OCI-LY1 (cell line): ENCODE results near the gene NOTCH2.
A peak's percentile ranks its signal among the peaks of the same experiment; 100 is the strongest.

Experiments
- H2AFZ ChIP-seq: fragments of 200-600 bp; sonication (generic), shearing (Covaris generic); 2 replicates; pipeline ENCODE4 v1.6.0; 2014; ENCODE audit warnings: antibody characterized with exemption, mild to moderate bottlenecking, low read length
- H3F3A ChIP-seq: fragments of 200-600 bp; sonication (generic), shearing (Covaris generic); 2 replicates; pipeline ENCODE4 v1.6.0; 2014; ENCODE audit warnings: mild to moderate bottlenecking, antibody characterized with exemption, low read length, moderate library complexity; ENCODE audit not compliant: insufficient read depth
- H3K27ac ChIP-seq: fragments of 200-600 bp; sonication (generic); 2 replicates; pipeline ENCODE4 v1.5.1; 2014; ENCODE audit warnings: low read length, mixed run types, mild to moderate bottlenecking, low read depth; ENCODE audit not compliant: poor library complexity, severe bottlenecking
- H3K27me3 ChIP-seq: fragments of 200-600 bp; sonication (generic); 2 replicates; pipeline ENCODE4 v1.6.0; 2014; ENCODE audit warnings: antibody characterized with exemption, mild to moderate bottlenecking, low read length, moderate library complexity; ENCODE audit not compliant: insufficient read depth
- H3K36me3 ChIP-seq: fragments of 200-600 bp; sonication (generic); 2 replicates; pipeline ENCODE4 v1.6.1; 2014; ENCODE audit warnings: mild to moderate bottlenecking, antibody characterized with exemption, low read length, moderate library complexity, mixed read lengths; ENCODE audit not compliant: insufficient read depth
- H3K4me1 ChIP-seq: fragments of 200-600 bp; sonication (generic); 2 replicates; pipeline ENCODE4 v1.5.1; 2014; ENCODE audit warnings: mild to moderate bottlenecking, low read length, moderate library complexity; ENCODE audit not compliant: insufficient read depth, severe bottlenecking
- H3K4me2 ChIP-seq: fragments of 200-600 bp; sonication (generic), shearing (Covaris generic); 2 replicates; pipeline ENCODE4 v1.6.1; 2014; ENCODE audit warnings: low read length
- H3K4me3 ChIP-seq: fragments of 200-600 bp; sonication (generic); 2 replicates; pipeline ENCODE4 v1.5.1; 2014; ENCODE audit warnings: low read length, low read depth, mild to moderate bottlenecking, mixed read lengths; ENCODE audit not compliant: poor library complexity, severe bottlenecking
- H3K79me2 ChIP-seq: fragments of 200-600 bp; shearing (Covaris generic); 2 replicates; pipeline ENCODE4 v1.6.1; 2016; ENCODE audit warnings: mixed run types, low read length, mixed read lengths; ENCODE audit not compliant: insufficient read depth
- H3K9ac ChIP-seq: fragments of 200-600 bp; sonication (generic), shearing (Covaris generic); 2 replicates; pipeline ENCODE4 v1.6.1; 2014; ENCODE audit warnings: mild to moderate bottlenecking, low read length, mixed read lengths
- H3K9me2 ChIP-seq: fragments of 200-600 bp; sonication (generic), shearing (Covaris generic); 2 replicates; pipeline ENCODE4 v1.6.1; 2014; ENCODE audit warnings: low read depth, mild to moderate bottlenecking, low read length, mixed read lengths
- H3K9me3 ChIP-seq: fragments of 200-600 bp; shearing (Covaris generic); 2 replicates; pipeline ENCODE4 v1.6.1; 2014; ENCODE audit warnings: low read length, mixed read lengths
- H4K20me1 ChIP-seq: fragments of 200-600 bp; sonication (generic), shearing (Covaris generic); 2 replicates; pipeline ENCODE4 v1.6.0; 2016; ENCODE audit warnings: mild to moderate bottlenecking, low read length; ENCODE audit not compliant: insufficient read depth
- CTCF ChIP-seq: fragments of 200-600 bp; sonication (generic), shearing (Covaris generic); IDR thresholded peaks from 2 replicates; pipeline ENCODE4 v1.5.1; 2017; ENCODE audit warnings: mild to moderate bottlenecking, antibody characterized with exemption, low read length, moderate library complexity, mixed read lengths
- EZH2 ChIP-seq: fragments of 200-600 bp; sonication (generic), shearing (Covaris generic); IDR thresholded peaks from 2 replicates; pipeline ENCODE4 v1.8.0; 2017; ENCODE audit warnings: borderline replicate concordance, mixed run types, mild to moderate bottlenecking, antibody characterized with exemption, low read length, moderate library complexity, mixed read lengths

The NOTCH2 gene

GRCh38 chr1:119952496-119952895 is 117.0 kb downstream of the NOTCH2 start:
- Histone ChIP-seq H3K36me3 (peaks cover 21% of the 10 kb centered on the region; the same call in 1 of the 2 replicates), H3K79me2 (no peaks in the 10 kb centered on the region), H3K9me2 (no peaks in the 10 kb centered on the region), H3K9ac (no peak overlapping the region), H3K4me3 (no peak overlapping the region), H3F3A (no peaks in the 10 kb centered on the region), H3K27ac (no peak overlapping the region), H2AFZ (no peak overlapping the region), H4K20me1 (no peaks in the 10 kb centered on the region), H3K4me2 (no peak overlapping the region), H3K4me1 (no peaks in the 10 kb centered on the region), H3K9me3 (no peaks in the 10 kb centered on the region), H3K27me3 (no peaks in the 10 kb centered on the region)
- no peak for TF ChIP-seq EZH2
- no peak for TF ChIP-seq CTCF

GRCh38 chr1:119948342-119949214 is 120.9 kb downstream of the NOTCH2 start:
- Histone ChIP-seq H3K36me3 (peaks cover 13% of the 10 kb centered on the region; the same call in 1 of the 2 replicates), H3K27me3 (no peaks in the 10 kb centered on the region), H3K9me2 (no peaks in the 10 kb centered on the region), H3K27ac (no peak overlapping the region), H3K4me3 (no peak overlapping the region), H3K4me1 (no peaks in the 10 kb centered on the region), H3K9me3 (no peaks in the 10 kb centered on the region), H3K9ac (no peak overlapping the region), H3F3A (no peaks in the 10 kb centered on the region), H4K20me1 (no peaks in the 10 kb centered on the region), H3K4me2 (no peak overlapping the region), H3K79me2 (no peaks in the 10 kb centered on the region), H2AFZ (no peak overlapping the region)
- peak; percentile 97 for TF ChIP-seq CTCF
- TF ChIP-seq EZH2: no peak

- no peak overlapping the region for H3K27ac ChIP-seq
- no peak overlapping the region for H3K9ac ChIP-seq
- no peaks in the 10 kb centered on the region for H4K20me1 ChIP-seq
- peaks cover 13% of the 10 kb centered on the region; the same call in 1 of the 2 replicates for H3K36me3 ChIP-seq
- no peak for TF ChIP-seq EZH2
- no peak for TF ChIP-seq CTCF
- no peaks in the 10 kb centered on the region for H3K9me3 ChIP-seq
- no peaks in the 10 kb centered on the region for H3K79me2 ChIP-seq
- no peaks in the 10 kb centered on the region for H3K9me2 ChIP-seq
- H3K4me2 ChIP-seq: no peak overlapping the region
- no peak overlapping the region for H2AFZ ChIP-seq
- no peak overlapping the region for H3K4me3 ChIP-seq
- no peaks in the 10 kb centered on the region for H3K27me3 ChIP-seq
- no peaks in the 10 kb centered on the region for H3F3A ChIP-seq
- no peaks in the 10 kb centered on the region for H3K4me1 ChIP-seq
These were observed 122.0 kb downstream of the NOTCH2 start for GRCh38 chr1:119947468-119947867.
